Esophagus muscularis mucosa (tissue), 4 donors: Measurements from ENCODE around the gene FLNA. TPM values are rescaled to one million over a fixed set of nuclear protein-coding genes. Genes with fewer than 3 reads are reported as not detected.
"Not testable (repeated sequence)": the region's sequence is repeated elsewhere in the genome, so short reads cannot be mapped to it uniquely, and the experiment has no call there.

ENCODE experiments used
- DNase-seq: peaks from one replicate; pipeline ENCODE4 v3.0.0-alpha.2; 2017; ENCODE audit errors: extremely low spot score
- H3K27ac ChIP-seq, 4 donors: fragments of 200-600 bp; sonication (generic); replicated peaks in 1 of 4; 1 replicate in 3 of 4; 2 replicates in 1 of 4; pipeline ENCODE4 v1.5.1; 2016 to 2019; ENCODE audit warnings: mild to moderate bottlenecking in 1 of 4
- H3K27me3 ChIP-seq, 4 donors: fragments of 200-600 bp; sonication (generic); one replicate each; pipeline versions ENCODE4 v1.5.1 to v1.6.0; 2016 to 2019
- H3K36me3 ChIP-seq, 4 donors: fragments of 200-600 bp; sonication (generic); one replicate each; pipeline ENCODE4 v1.5.1; 2016 to 2019
- H3K4me1 ChIP-seq, 4 donors: fragments of 200-600 bp; sonication (generic); one replicate each; pipeline ENCODE4 v1.5.1; 2016 to 2019
- H3K4me3 ChIP-seq, 4 donors: fragments of 200-600 bp; sonication (generic); 1 replicate in 2 of 4; 2 replicates in 2 of 4; pipeline ENCODE4 v1.5.1; 2016 to 2019; ENCODE audit warnings: mild to moderate bottlenecking in 4 of 4, moderate library complexity in 1 of 4
- H3K9me3 ChIP-seq, 4 donors: fragments of 200-600 bp; sonication (generic); 1 replicate in 3 of 4; 2 replicates in 1 of 4; pipeline ENCODE4 v1.5.1; 2016 to 2019
- EP300 ChIP-seq: sonication (generic); formaldehyde crosslinking; IDR thresholded peaks from one replicate; pipeline ENCODE4 v1.6.1; 2017; ENCODE audit warnings: antibody characterized with exemption
- POLR2A ChIP-seq: fragments of 450-650 bp; IDR thresholded peaks from one replicate; pipeline ENCODE4 v1.6.1; 2017; ENCODE audit warnings: antibody characterized with exemption, moderate library complexity, mild to moderate bottlenecking, low read depth
- POLR2AphosphoS5 ChIP-seq, 2 donors: sonication (generic); formaldehyde crosslinking; IDR thresholded peaks; one replicate each; pipeline ENCODE4 v1.6.1; 2017; ENCODE audit warnings: antibody characterized with exemption in 2 of 2
- WGBS: methylation state at CpG from one replicate; pipeline ENCODE4 v1.1.5; 2018; 5-methylcytosine and 5-hydroxymethylcytosine counted together
- intact Hi-C: fragments of 100-400 bp; cut with DNase I; formaldehyde crosslinking; loops from one replicate; pipeline ENCODE4 v1.15.1; 2023
- small RNA-seq, 3 donors: library from RNA; depleted of rRNA; stranded (forward); fragments of <200 nt; gene quantifications; one replicate each; pipeline ENCODE3, GENCODE V24; 2016
- total RNA-seq, 4 donors: library from RNA; depleted of rRNA; stranded (reverse); fragments of >200 nt; gene quantifications; one replicate each; pipeline versions ENCODE4 v1.1.0 to v1.2.1, GENCODE V29; 2016
- TF ChIP-seq, protein P1 (sequence below), 3 experiments: fragments of 200-600 bp in 2 of 3; fragments of 450-650 bp in 1 of 3; sonication (generic) in 2 of 3; IDR thresholded peaks; one replicate each; pipeline ENCODE4 v1.5.1; 2017 to 2019; ENCODE audit warnings: antibody characterized with exemption in 3 of 3, mild to moderate bottlenecking in 2 of 3, moderate library complexity in 1 of 3

The FLNA gene
- total RNA-seq, 4 donors from 2014 or later, result 8,941 to 16,544 (median 12,362) TPM

- no peak for TF ChIP-seq POLR2A
- Histone ChIP-seq H3K9me3 (no peaks in the 10 kb centered on the region), H3K27me3 (no peaks in the 10 kb centered on the region), H3K36me3 (no peaks in the 10 kb centered on the region), H3K4me3 (no peak overlapping the region), H3K27ac (no peak overlapping the region), H3K4me1 (peaks cover 0 to 4% (median 0%) of the 10 kb centered on the region in 4 donors)
- intact Hi-C loops, result no loop called here
- WGBS, result 71% methylated on average over 8 of the region's 8 CpGs
- DNase-seq, result no peak
These were observed 71.0 kb downstream of the FLNA start for GRCh38 chrX:154303476-154303875.

DNA sequence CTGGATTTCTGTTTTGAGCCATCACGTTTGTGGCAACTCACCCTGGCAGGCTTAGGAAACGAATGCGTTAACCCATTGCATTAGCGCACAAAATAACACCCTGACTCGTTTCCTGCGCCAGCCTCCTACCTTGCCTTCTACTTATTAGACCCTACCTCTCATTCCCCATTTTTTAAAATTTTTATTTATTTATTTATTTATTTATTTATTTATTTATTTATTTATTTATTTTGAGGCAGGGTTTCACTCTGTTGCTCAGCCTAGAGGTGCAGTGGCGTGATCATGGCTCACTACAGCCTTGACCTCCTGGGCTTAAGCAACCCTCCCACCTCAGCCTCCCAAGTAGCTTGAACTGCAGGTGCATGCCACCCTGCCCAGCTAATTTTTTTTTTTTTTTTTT lies 71.4 kb downstream of the FLNA start:
- intact Hi-C loops, result not testable (repeated sequence)
- 86% methylated on average over 7 of the region's 7 CpGs for WGBS

DNA sequence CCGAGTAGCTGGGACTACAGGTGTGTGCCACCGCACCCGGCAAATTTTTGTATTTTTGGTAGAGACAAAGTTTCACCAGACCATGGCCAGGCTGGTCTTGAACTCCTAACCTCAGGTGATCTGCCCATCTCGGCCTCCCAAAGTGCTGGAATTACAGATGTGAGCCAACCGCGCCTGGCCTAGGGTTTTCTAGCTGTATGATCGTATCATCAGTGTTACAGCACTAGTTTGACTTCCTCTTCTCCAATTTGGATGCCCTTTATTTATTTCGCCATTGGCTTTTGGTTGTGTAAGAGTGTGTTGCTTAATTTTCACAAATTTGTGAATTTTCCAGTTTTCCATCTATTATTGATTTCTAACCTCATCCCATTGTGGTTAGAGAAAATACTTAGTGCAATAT lies 73.6 kb downstream of the FLNA start:
- H3K36me3 ChIP-seq, result no peaks in the 10 kb centered on the region
- no peak for DNase-seq

More for the DNA sequence above, 71.4 kb downstream of the FLNA start:
- not testable (repeated sequence) for H3K4me1 ChIP-seq, H3K27me3 ChIP-seq, H3K36me3 ChIP-seq, H3K27ac ChIP-seq, H3K4me3 ChIP-seq, H3K9me3 ChIP-seq, DNase-seq

More for the DNA sequence above, 73.6 kb downstream of the FLNA start:
- H3K4me1 ChIP-seq, result no peaks in the 10 kb centered on the region
- H3K4me3 ChIP-seq, result no peak overlapping the region
- intact Hi-C loops, result no loop called here
- H3K27me3 ChIP-seq, result no peaks in the 10 kb centered on the region
- no peak overlapping the region for H3K27ac ChIP-seq
- WGBS, result 84% methylated on average over 8 of the region's 8 CpGs
- TF ChIP-seq POLR2A (no peak), EP300 (no peak), POLR2AphosphoS5 (IDR thresholded peaks at IDR 0.05) (no peak)
- TF ChIP-seq, protein P1, sequence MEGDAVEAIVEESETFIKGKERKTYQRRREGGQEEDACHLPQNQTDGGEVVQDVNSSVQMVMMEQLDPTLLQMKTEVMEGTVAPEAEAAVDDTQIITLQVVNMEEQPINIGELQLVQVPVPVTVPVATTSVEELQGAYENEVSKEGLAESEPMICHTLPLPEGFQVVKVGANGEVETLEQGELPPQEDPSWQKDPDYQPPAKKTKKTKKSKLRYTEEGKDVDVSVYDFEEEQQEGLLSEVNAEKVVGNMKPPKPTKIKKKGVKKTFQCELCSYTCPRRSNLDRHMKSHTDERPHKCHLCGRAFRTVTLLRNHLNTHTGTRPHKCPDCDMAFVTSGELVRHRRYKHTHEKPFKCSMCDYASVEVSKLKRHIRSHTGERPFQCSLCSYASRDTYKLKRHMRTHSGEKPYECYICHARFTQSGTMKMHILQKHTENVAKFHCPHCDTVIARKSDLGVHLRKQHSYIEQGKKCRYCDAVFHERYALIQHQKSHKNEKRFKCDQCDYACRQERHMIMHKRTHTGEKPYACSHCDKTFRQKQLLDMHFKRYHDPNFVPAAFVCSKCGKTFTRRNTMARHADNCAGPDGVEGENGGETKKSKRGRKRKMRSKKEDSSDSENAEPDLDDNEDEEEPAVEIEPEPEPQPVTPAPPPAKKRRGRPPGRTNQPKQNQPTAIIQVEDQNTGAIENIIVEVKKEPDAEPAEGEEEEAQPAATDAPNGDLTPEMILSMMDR (IDR thresholded peaks at IDR 0.05), result no peak
- no peaks in the 10 kb centered on the region for H3K9me3 ChIP-seq

Small RNAs within 50 kb of the gene (small RNA-seq; reads per million reads assigned to genes)
- 0 reads per million in 3 donors for gene SNORA70

Other genes with a start within 250 kb of the FLNA start
- gene OPN1LW, start 230.4 kb downstream of the FLNA start, total RNA-seq, result not detected
- not detected for gene OPN1MW, start 192.0 kb downstream of the FLNA start, total RNA-seq
- gene OPN1MW2, start 154.9 kb downstream of the FLNA start, total RNA-seq, result not detected
- gene OPN1MW3, start 117.1 kb downstream of the FLNA start, total RNA-seq, result not detected
- not detected for gene TEX28, start 79.5 kb downstream of the FLNA start, total RNA-seq
- gene TKTL1, start 78.8 kb downstream of the FLNA start, total RNA-seq, result not detected
- gene EMD, start 4.7 kb upstream of the FLNA start, total RNA-seq, result 10 to 100 TPM; 37.0 to 64.7 (median 57.7) TPM
- 1,000 to 10,000 TPM; 2,150 to 7,554 (median 4,519) TPM for gene RPL10, start 23.7 kb upstream of the FLNA start, total RNA-seq
- gene DNASE1L1, start 34.6 kb upstream of the FLNA start, total RNA-seq, result 10 to 100 TPM; 19.9 to 24.3 (median 22.6) TPM
- 10 to 100 TPM; 18.6 to 43.6 (median 32.5) TPM for gene TAFAZZIN, start 36.9 kb upstream of the FLNA start, total RNA-seq
- 10 to 100 TPM; 27.4 to 67.2 (median 34.7) TPM for gene ATP6AP1, start 54.0 kb upstream of the FLNA start, total RNA-seq
- 100 to 1,000 TPM; 105 to 148 (median 128) TPM for gene GDI1, start 62.5 kb upstream of the FLNA start, total RNA-seq
- 10 to 100 TPM; 47.7 to 63.5 (median 56.7) TPM for gene FAM50A, start 69.5 kb upstream of the FLNA start, total RNA-seq
- 10 to 100 TPM in 1 of 4 donors, 1 to 10 TPM in 3; 2.2 to 17.9 (median 4.3) TPM for gene PLXNA3, start 83.6 kb upstream of the FLNA start, total RNA-seq
- 10 to 100 TPM; 14.1 to 21.7 (median 16.9) TPM for gene LAGE3, start 104.6 kb upstream of the FLNA start, total RNA-seq
- 10 to 100 TPM; 41.7 to 75.8 (median 57.9) TPM for gene UBL4A, start 112.0 kb upstream of the FLNA start, total RNA-seq
- 10 to 100 TPM; 24.5 to 44.9 (median 38.1) TPM for gene SLC10A3, start 116.0 kb upstream of the FLNA start, total RNA-seq
- gene FAM3A, start 141.6 kb upstream of the FLNA start, total RNA-seq, result 10 to 100 TPM; 34.9 to 49.4 (median 40.4) TPM
- gene G6PD, start 172.2 kb upstream of the FLNA start, total RNA-seq, result 10 to 100 TPM; 22.0 to 43.8 (median 27.3) TPM
- 10 to 100 TPM; 12.0 to 18.3 (median 17.3) TPM for gene IKBKG, start 173.0 kb upstream of the FLNA start, total RNA-seq
- gene CTAG1A, start 210.5 kb upstream of the FLNA start, total RNA-seq, result not detected
- not detected for gene CTAG1B, start 244.6 kb upstream of the FLNA start, total RNA-seq